CMK (cell line): ENCODE data around the gene EXOC3L1.

Experiments
- DNase-seq: peaks from one replicate; pipeline ENCODE4 v3.0.0-alpha.2; 2010; ENCODE audit warnings: low read depth

Gene EXOC3L1

DNA sequence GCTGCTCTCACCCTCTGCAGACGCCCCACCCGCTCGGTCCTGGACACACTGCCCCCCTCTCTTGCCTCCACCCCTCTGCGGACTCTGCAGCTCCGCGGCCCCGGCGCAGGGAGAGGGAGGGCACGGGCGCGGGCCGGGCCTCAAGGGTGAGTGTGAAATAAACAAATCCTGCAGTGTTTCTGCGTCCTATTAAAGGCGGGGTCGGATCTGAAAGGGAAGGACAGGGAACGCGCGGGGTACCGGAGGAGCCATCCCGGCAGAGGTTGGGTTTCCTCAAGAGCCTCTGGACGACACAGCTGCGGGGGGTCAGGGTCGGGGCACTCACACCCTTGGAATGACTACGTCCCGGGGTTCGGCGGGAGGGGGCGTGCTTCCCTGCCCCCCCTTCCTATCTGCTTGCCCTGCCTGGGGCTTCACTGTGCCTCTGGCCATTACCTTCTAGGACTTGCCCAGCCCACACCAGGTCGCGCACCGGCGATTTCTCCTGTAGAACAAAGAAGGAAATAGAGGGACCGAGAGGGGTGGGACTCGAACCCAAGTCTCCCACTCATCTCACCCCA lies 25.9 kb downstream of the EXOC3L1 start:
- DNase-seq, result no peak

DNA sequence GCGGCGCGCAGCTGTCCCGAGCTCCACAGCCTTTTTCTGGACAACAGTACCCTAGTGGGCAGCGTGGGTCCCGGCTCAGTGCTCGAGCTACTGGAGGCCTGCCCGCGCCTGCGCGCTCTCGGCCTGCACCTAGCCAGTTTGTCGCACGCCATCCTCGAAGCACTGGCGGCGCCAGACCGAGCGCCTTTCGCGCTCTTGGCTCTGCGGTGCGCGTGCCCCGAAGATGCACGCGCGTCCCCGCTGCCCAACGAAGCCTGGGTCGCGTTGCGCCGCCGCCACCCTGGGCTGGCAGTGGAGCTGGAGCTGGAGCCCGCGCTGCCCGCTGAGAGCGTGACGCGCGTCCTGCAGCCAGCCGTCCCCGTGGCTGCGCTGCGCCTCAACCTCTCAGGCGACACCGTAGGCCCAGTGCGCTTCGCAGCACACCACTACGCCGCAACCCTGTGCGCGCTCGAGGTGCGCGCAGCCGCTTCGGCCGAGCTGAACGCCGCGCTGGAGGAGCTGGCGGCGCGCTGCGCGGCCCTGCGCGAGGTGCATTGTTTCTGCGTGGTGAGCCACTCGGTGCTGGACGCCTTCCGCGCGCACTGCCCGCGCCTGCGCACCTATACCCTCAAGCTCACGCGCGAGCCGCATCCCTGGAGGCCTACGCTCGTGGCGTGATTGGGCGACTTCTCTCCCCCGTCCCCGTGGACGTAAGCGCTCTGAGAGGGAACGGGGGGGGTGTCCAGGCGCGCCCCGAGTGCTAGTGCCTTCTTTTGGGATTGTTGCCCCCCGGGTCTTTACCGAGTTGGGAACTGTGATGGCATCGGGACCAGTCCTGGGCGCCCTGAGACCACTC lies 26.6 kb downstream of the EXOC3L1 start:
- no peak for DNase-seq

DNA sequence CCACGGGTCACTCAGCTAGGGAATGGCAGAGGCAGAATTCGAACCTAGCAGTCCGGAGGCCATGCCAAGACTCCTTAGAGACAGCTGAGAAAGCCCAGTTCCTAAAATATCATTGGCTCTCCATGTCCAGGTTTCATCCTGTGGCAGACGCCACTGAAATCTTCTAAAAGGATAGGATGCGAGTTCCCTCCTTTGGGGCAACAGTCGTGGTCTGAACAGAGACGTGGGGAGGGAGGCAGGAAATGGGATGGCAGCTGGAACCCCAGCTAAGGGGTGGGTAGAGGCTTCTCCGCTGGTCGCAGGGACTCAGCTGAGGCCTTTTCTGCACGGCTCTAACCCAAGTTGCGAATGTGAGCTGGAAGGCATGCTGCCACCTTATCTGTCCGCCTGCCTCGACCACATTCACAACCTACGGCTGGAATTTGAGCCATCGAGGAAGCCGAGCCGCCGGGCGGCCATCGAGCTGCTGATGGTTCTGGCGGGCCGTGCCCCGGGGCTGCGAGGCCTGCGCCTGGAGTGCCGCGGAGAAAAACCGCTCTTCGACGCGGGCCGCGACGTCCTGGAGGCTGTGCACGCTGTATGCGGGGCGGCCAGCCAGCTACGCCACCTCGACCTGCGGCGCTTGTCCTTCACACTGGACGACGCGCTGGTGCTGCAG lies 27.3 kb downstream of the EXOC3L1 start:
- no peak for DNase-seq

DNA sequence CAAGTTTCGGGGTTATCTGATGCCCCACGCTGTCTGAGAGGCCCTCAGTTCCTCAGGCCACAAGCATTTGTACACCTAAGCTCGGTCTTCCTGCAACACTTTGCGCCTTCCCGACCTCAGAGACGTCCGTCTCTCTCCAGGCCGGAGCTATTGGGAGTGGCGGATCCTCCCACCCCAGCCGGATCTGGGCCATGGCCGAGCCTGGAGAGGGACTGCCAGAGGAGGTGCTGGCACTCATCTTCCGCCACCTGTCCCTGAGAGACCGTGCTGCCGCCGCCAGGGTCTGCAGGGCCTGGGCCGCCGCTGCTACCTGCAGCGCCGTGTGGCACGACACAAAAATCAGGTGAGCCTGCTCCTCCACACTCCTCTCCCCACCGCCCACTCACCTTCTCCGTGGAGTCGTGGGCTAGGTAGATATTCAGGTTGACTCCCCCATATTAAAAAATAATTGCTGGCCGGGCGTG lies 28.3 kb downstream of the EXOC3L1 start:
- DNase-seq, result no peak

DNA sequence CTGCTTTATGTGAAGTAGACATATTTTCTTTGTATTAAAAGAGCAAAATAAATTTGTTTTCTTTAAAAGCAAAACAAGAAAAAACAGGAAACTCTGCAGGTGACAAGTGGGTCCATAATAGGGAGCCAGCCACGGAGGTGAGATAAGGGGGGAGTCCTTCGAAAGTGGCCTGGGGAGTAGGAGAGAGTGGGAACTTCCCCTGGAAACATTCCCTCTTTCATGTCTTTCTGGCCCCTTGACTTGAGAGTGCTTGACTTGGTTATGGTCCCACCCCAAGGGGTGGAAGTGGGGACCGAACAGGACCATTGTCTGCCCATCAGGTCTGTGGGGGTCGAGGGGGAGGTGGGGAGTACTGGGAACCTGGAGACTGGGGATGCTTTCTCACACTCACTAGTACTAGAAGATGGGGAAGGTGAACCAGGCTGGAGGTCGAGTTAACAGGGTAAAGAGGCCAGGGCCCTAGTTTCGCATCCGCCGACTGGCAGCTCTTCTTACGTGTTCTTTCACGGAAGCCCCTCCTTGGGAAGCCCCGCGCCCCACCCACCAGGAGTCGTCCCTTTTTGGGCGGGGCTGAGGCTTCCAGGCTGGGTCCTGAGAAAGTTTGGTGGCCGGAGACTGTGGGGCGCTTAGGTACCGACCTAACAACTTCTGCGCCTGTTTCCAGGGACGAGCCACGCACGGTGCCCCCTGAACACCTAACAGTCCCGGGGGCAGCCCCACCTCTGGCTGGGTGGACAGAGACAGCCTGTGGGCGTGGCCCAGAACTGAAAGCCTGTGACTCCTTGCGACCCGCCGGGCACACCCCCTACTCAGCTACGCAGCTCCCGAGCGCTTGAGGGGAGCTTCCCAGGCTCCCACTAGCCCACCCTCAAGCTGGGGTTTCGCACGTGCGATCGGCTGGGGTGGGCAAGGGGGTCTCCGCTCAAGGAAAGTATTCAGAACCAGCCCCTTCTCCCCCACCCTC lies 31.0 kb downstream of the EXOC3L1 start:
- DNase-seq, result no peak

DNA sequence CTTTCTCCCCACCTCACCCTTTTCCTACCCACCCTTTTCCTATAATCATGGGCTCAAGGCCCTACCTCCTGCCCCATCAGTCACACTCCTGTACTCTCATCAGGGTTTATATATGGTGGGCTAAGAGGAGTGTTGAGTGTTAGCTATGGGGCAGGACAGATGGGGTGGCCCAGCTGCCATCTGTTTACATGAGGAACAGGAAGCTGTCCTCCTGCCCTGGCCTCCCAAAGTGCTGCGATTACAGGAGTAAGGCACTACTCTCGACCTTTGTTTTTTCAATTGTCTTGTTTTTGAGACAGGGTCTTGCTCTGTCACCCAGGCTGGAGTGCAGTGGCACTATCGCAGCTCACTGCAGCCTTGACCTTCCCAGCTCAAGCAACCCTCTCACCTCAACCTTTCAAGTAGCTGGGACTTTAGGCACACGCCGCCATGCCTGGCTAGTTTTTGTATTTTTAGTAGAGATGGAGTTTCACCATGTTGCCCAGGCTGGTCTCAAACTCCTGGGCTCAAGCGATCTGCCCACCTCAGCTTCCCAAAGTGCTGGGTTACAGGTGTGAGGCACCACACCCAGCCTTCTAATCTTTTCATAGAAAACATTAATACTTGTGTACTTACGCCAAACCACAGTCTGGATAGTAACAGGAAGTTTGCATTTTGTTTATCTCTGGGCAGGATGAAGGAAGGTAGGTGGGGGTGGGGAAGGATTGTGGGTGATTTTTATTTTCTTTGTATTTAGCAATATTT lies 31.9 kb downstream of the EXOC3L1 start:
- no peak for DNase-seq

DNA sequence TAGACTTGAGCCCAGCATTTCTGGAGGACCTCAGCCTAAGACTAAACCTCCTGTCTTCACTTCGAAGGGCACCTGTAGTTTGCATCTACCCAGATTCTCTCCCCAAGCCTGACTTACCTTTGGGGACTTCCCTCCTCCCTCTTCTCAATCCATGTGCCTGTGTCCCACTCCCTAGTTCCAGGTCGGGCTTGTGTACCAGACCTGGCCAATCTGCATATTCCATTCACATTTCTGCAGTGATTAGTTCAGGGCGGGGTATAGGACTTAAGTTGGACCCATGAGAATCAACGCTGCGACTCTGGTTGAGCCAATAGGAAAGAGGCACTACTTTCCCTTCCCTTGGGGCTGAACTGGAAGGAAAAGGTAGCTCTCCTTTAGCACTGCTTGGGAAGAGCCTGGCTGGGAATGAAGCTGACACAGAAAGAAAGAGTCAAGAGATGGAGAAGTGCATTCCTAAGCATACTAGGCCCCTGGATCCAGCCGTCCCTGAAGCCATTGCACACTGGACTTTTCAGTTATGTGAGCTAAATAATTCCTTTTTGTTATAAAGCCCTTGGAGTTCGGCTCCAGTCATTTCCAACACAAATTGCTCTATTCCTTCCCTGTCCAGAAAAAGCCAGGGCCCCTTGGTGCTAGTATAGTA lies 32.7 kb downstream of the EXOC3L1 start:
- DNase-seq, result no peak

DNA sequence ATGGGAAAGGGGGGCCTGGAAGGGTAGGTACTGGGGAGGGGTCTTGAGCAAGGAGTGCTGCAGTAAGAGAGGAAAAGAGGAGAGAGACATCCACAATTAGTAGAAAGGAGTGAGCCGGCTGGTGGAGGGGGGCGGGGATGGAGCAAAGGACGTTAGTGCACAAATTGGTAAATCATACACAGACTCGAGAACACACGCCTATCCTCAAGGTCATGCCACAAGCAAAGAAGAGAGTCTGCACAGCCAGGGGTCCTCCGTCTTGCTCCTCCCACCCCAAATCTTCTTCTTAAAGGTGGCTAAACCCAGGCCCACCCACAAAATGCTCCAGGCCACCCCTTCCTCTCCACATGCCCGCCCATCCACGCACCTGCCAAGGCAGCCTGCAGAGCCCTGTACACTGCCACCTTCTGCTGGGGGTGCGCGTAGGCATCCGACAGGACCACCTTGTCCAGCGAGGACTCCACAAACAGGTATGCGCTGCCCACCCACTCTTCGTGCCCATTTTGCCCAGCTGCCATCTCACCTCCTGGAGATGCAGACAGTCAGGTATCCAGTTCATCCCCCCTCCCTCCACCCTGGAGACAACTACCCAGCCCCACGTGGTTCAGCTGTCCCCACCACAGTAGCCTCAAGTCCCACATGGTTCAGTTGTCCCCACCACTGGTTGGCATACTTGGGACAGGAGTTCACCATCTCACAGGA lies 33.6 kb downstream of the EXOC3L1 start:
- no peak for DNase-seq

DNA sequence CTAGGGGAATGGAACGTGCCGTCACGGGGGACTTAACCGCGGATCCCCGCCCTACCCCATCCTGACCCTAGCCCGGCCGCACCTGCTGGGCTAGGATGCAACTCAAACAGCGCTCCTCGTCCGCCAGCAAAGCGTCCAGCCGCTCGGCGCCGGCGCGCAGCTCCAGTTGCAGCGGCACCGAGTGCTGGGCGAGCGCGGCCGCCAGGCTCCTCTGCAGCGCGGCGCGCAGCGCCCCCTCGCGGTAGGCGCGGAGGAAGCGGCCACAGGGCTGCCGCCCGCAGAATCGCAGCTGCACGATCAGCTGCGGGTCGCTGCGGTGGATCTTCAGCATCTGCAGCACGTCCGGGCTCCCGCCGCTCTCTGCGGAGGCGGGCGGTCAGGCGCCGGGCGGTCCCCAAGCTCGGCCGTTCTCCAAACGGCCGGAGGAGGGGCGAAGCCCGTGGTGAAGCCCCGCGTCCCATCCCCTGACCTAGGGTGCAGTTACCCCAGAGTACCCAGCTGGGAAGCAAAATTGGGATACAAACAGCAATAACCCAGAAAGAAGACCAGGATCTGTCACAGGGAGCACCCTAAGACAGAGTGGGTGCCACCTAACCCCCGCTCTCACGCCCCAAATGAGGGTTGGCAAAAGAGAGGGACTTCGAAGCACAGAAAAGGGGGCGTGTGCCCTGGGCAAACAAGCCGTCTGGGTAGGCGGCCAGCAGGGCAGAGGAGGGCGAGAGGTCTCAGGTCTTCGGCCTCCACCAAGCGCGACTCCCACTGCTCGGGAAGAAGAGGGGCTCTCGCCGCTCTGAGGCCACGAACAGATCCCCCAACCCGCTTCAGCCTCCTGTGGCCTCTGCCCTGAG lies 34.4 kb downstream of the EXOC3L1 start:
- no peak for DNase-seq

DNA sequence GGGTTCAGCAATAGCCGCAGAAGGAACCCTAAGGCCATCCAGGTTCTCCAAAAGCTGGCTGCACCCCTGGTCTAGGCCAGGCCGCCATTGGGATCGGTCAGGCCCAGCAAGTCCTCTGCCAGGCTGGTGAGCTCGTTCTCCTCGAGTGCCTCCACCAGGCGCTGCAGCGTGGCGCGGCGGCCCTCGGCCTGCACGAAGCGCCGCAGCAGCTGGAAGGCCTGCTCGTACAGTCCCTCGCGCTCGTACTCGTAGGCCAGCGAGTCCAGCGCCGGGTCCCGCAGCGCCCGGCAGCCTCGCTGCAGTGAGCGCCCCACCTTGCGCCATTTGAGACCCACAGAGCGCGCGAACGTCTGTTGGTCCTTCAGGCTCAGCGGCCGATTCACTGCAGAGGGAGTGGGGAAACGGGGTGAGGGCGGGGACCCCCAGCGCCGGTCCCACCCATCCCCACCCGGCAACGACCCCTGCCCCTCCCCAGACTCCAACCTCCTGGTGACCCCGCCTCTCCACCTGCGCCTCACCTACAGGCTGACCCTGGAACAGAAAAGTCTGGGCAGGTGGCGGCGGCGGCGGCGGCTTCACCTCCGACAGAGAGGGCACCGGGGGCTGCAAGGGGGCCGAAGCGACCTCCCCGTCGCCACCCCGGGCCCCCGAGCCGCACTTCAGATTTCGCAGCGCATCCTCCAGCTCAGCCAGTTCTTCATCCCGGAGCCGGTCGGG lies 35.2 kb downstream of the EXOC3L1 start:
- DNase-seq, result no peak

DNA sequence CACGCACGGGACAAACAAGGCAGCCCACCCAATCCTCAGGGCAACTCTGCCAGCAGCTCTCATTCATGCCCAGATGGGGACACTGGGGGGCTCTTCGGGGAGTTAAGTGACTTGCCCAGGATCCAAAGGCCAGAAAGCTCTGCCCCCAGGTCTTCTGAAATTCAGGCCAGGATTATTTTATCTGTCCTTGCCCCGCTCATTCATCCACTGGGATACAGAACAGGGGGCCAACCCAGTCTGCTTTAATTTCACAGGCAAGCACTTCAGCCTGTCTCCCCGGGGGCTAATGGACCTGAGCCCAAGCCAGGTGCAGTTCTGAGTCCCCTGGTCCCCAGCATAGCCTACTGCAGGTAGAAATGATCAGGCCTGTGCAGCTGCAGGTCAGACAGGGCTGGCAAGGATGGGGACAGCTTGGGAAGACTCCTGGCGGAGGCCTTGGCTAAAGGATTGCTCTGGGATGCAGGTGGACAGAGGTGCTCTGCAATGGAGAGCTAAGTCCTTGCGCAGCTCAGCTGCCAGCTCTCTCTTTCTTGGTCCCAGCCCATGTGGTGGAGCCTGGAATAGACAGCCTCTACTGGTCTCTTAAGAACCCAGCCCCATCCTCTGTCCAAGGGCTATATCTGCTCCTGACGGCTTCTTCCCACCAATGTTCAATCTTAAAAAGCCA lies 38.4 kb downstream of the EXOC3L1 start:
- no peak for DNase-seq

DNA sequence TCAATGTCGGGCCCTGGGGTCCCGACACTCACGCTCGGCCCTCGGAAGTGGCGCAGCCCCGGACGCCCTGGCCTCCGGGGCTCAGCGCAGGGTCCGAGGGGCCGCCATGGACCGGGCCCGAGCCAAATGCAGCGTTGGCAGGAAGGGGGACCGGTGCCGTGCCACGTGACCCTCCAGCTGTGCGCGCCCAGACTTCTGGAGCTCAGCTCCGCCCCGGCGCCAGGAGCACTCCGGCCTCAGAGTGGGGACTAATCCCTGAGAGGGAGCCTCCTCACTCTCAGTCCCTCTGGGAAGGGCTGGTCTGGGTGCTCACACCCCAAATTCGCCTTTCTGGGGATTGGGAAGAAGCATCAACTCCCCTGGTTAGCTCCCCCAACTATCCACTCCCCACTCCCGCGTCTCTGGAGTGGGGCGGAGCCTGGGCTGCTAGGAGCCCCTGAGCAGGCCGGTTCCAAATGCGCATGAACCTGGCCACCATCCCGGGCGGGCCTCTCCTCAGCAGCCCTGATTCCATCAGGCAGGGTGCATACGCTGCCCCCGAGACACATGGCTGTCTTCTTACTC lies 39.0 kb downstream of the EXOC3L1 start, which contains the start of gene B3GNT9:
Gene B3GNT9, minus strand, starts transcription at position 166 of the 564 bp plus-strand sequence. CDS start 513 bp downstream, outside the sequence.
- no peak for DNase-seq

DNA sequence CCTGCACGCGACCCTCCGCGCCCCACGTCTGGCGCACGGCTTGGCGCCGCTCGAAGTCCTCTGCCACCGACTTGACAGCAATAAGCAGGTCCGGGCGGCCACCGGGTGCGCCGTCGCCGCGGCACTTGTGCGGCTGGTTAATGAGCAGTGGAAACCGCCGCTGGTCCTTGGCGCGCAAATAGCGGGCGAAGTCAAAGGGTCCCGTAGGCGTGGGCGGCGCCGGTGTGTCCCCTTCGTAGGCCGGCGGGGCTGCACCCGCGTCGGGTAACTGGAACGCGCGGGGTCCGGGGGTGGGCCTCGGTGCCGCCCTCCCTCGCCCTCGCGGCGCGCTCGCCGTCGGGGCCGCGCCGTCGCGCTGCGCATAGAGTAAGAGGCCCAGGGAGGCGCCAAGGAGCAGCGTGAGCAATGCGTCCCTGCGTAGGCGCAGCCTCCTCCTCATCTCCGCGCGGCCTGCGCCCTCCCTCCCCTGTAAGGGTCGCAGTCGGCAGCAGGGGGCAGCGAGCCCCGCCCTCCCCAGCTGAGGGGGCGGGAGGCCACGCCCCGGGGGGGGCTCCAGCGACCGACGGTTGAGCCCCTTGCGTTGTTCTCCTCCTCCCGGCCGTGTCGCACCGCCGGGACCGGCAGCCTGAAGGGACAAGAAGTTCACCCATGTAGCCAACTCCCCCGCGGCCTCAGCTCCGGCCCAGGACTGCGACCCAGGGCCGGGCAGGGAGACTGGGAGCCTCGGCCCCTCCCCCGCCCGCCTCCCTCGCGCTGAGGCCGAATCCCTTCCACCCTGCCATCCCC lies 39.7 kb downstream of the EXOC3L1 start:
- DNase-seq, result no peak

DNA sequence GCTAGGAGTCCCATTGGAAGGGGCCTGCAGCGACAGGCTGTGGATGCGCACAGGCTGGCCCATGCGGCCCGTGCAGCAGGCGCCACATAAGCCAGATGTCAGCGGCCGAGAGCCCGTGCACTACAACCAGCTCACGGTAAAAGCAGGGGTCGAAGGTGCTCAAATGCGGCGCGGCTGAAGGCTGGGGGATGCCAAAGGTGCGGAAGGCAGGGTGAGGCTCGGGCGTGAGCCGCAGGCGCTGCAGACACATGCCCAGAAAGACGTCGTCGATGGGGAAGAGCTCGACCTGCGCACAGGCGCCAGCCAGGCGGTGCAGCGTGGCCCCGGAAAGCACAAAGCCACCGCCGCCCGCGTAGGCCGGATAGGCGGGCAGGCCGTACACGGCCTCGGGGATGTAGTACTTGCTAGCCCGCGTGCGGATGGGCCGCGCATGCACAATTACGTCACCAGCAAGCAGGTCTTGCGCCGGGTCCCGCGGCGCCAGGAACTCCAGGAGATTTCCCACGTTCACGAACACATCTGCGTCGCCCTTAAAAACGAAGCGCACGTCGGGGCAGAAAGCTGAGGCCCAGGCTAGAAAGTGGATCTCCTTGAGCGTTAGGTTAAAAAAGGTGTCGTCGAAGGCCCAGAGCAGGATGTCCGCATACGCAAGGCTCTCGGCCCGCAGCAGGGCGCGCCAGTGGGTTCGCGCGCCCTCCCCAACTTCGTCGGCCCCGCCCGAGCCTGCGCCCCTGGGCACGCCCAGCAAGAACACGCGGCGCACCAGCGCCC lies 40.5 kb downstream of the EXOC3L1 start:
- no peak for DNase-seq

DNA sequence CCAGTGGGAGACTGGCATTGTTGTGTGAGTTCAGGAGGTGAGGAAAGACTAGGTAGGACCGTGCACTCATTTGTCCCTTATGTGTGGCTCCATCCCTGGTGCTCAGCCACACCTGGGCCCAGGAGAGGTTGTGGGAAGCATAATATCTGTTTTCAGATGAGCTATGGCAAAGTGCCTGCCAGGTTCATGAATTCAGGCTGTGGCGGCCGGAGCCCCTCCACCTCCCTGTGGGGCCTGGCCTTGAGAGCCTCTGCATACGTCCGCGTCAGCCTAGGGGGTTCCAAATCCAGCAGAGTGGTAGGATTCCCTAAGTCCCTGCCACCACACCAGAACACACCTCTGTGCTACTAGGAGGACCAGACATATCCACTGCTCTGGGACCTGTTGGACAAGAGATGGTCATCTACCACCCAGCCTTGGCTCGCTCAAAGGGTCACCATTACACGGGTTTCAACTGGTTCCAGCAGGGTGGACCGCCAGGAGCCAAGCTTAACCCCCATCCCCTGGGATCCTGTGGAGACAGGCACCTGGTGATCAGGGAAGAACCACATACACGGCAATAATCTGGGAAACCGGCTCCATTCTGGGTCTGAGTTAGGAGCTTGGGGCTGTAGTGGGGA lies 41.2 kb downstream of the EXOC3L1 start:
- no peak for DNase-seq
